Measurements from ENCODE around the gene DNMT1.
"Not testable (repeated sequence)": the region's sequence is repeated elsewhere in the genome, so short reads cannot be mapped to it uniquely, and the experiment has no call there.

Gene DNMT1

DNA sequence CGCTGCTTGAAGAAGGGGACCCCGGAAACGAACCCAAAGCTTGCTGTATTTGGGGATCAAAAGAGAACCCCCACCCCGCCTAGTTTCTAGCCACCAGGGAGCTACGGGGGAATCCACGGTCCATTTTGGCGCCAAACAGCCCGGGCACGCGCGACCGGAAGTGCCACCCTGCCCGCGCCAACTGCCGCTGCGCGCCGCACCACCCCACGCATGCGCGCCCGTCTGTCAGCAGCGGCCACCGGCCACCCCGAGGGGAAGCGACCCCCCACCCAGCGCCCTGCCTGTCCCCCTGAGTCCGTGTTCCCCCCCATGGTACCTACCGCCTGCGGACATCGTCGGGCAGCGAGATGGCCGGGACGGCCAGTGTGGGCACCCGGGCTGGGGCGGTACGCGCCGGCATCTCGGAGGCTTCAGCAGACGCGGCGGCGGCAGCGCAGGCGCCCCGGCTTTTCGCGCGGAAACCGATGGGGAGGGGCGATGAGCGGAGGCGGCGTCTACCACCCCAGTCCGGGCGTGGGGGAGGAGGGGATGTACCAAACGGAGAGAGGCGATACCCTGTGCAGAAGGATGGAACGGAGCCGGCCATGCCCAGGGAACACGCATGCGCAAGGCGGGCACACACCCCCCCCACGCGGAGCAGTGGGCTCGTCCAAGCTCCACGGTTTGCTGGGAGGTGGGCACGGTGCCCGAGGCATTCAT lies at the start of gene DNMT1:
TSS of gene DNMT1 (minus strand) at position 454 of the 699 bp plus-strand sequence. CDS start at position 400, 54 bp downstream.
- DNase-seq (ENCODE audit: low read depth in 2 of 2, low spot score in 1 of 2) = peak; percentile 86 to 93

GRCh38 chr19:10243606-10244005 lies 48.9 kb upstream of the DNMT1 start:
- no peak for DNase-seq (ENCODE audit: low read depth in 2 of 2, low spot score in 1 of 2)

GRCh38 chr19:10241826-10242449 lies 47.2 kb upstream of the DNMT1 start:
- not testable (repeated sequence) for DNase-seq (ENCODE audit: low read depth in 2 of 2, low spot score in 1 of 2)

- no peak for DNase-seq (ENCODE audit: low read depth in 2 of 2, low spot score in 1 of 2)
Observed at GRCh38 chr19:10238172-10238783, 43.5 kb upstream of the DNMT1 start.

DNA sequence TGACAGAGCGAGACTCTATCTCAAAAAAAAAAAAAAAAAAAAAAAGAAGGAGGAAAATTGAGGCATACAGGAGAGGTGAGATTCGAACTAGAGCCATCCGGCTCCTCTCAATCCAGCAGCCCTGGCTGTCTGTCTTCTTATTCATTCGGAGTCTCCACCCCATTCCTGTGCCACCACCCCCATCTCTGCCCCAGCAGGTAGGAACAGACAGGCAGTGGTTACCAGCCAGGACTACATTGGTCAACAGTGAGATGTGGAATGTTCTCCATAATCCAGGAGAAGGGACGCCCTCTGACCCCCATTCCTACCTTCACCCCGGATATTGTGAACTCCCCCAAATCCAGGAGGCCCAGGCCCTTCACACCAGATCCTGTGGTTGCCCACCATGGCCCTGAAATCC lies 42.9 kb upstream of the DNMT1 start:
- DNase-seq (ENCODE audit: low read depth in 2 of 2, low spot score in 1 of 2) = no peak

- DNase-seq (ENCODE audit: low read depth in 2 of 2, low spot score in 1 of 2) = not testable (repeated sequence)
Observed at GRCh38 chr19:10235409-10235808, 40.7 kb upstream of the DNMT1 start.

DNA sequence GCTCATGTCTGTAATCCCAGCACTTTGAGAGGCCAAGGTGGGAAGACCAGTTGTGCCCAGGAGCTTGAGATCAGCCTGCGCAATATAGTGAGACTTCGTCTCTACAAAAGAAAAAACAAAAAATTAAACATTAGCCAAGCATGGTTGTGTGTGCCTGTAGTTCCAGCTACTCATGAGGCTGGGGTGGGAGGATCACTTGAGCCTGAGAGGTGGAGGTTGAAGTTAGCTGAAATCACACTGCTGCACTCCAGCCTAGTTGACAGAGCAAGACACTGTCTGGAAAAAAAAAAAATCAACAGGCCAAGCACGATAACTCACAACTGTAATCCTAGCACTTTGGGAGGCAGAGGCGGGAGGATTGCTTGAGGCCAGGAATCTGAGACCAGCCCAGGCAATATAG lies 40.2 kb upstream of the DNMT1 start:
- DNase-seq (ENCODE audit: low read depth in 2 of 2, low spot score in 1 of 2) = no peak

GRCh38 chr19:10233946-10234345 lies 39.2 kb upstream of the DNMT1 start:
- DNase-seq (ENCODE audit: low read depth in 2 of 2, low spot score in 1 of 2) = no peak

DNA sequence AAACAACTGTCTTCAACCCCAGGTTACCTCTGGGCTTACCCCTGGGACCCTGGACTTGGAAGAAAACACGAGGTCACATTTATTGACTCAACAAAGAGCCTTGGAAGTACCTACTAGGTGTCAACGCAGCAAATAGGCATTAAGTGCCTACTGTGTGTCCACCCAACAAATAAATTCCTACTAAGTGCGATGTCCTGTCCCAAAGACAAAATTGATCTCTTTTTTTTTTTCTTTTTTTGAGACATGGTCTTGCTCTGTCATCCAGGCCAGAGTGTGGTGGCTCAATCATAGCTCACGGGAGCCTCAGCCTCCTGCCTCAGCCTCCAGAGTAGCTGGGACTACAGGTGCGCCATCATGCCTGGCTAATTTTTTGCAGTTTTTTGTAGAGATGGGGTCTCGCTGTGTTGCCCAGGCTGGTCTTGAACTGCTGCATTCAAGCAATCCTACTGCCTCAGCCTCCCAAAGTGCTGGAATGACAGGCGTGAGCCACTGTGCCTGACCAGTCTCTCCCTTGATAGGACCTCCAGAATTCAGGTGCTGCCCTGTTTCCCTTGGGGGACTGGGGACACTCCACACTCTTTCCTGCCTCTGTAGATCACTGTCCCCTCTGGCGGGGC lies 37.0 kb upstream of the DNMT1 start:
- DNase-seq (ENCODE audit: low read depth in 2 of 2, low spot score in 1 of 2) = no peak

DNA sequence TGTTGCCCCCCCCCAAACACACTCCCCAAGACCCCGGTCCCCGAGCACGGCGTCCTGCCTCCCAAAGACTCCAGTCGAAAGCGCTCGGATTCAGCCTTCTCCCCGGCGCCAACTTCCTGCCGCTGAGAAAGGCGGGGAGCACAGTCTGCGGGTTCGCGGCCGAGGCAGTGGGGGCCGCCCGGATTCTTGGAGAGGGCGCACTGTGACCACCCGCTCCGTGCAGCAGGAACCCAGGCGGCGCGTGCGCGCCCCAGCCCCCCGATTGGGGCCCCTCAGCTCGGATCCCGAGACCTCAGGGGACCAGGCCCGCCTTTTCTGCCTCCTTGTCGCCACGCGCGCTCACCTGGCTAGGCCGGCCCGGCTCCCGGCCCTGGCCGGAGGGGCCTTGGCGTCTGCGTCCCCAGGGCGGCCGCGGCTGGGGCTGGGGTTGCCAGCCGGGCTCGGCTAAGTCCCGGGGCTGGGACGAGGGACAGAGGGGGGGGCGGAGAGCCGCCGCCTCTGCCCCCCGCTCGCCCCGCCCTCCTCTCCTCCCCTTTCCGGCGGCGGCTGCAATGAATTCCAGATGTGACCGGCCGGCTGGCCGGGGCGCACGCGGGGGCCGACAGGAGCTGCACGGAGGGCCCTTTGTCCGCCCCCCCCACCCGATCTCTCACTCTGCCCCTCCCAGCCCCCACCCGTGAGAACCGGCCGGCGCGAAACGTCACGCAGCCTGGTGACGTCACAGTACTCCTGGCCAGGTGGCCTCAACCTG lies 36.3 kb upstream of the DNMT1 start, which contains the start of gene S1PR2:
TSS of gene S1PR2 (minus strand) at position 471 of the 751 bp plus-strand sequence. CDS start 6,426 bp downstream, outside the sequence.
- DNase-seq (ENCODE audit: low read depth in 2 of 2, low spot score in 1 of 2) = peak; percentile 25 to 37

DNA sequence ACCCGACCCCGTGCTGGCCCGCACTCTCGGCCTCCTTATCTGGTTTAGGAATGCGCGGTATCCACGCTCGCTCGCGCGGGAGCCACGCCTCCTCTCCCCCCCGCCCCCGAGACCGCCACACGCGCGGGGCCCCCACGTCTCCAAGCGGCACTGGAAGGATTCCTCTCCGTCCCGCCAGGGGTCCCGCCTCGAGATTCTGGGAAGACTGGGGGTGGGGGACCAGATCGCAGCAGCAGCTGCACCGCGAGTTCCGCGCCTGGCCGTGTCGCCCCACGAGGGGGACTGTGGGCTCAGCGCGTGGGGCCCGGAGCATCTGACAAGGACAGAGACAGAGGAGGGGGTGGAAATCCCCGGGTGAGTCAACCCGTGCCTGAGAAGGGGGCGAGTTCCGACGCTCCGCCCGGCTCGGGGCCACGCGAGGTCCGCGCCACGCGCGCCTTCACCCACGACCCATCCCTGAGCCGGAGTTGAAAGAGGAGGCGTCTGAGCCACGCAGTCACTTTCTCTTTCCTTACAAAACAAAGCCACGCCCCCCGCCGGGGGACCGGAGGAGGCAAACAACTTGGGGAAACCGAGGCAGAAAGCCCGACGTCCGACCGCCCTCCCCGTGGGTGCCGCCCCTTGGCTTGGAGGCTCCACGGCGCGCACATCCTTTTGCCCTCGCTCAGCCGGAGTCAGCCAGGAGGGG lies 35.6 kb upstream of the DNMT1 start:
- no peak for DNase-seq (ENCODE audit: low read depth in 2 of 2, low spot score in 1 of 2)

DNA sequence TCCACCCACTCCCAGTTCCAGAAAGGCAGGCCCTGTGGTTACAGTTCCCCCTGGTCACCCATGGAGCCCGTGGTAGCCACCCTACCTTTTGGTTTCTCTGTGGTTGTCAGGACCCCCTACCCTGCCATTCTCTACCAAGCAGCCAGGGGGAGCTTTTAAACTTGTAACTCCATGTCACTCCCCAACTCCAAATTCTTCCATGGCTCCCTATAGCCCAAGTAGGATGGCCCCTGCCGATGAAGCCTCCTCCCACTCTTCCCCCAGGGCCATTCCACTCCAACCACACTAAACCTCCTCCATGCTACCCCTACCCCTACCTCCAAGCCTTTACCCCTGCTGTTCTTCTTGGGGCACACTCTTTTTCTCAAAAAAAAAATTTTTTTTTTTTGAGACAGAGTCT lies 34.2 kb upstream of the DNMT1 start:
- DNase-seq (ENCODE audit: low read depth in 2 of 2, low spot score in 1 of 2) = no peak

DNA sequence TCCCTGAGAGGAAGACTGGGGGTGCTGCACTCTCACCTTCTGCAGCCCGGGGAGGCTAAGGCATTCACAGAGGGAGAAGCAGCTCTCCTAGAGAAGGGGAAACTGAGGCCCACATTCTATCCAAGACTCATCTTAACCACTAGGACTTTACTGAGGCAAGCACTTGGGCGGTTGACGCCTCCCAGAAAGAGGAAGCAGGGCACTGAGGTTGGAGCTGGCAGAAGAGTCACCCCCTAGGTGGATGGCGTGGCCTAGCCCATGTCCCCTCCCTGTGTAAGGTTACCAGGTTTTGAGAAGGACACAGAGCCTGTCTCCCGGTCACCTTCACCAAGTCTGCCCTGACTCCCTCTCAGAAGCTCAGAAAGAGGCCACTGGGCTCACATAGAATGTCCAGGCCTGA lies 33.6 kb upstream of the DNMT1 start:
- no peak for DNase-seq (ENCODE audit: low read depth in 2 of 2, low spot score in 1 of 2)

DNA sequence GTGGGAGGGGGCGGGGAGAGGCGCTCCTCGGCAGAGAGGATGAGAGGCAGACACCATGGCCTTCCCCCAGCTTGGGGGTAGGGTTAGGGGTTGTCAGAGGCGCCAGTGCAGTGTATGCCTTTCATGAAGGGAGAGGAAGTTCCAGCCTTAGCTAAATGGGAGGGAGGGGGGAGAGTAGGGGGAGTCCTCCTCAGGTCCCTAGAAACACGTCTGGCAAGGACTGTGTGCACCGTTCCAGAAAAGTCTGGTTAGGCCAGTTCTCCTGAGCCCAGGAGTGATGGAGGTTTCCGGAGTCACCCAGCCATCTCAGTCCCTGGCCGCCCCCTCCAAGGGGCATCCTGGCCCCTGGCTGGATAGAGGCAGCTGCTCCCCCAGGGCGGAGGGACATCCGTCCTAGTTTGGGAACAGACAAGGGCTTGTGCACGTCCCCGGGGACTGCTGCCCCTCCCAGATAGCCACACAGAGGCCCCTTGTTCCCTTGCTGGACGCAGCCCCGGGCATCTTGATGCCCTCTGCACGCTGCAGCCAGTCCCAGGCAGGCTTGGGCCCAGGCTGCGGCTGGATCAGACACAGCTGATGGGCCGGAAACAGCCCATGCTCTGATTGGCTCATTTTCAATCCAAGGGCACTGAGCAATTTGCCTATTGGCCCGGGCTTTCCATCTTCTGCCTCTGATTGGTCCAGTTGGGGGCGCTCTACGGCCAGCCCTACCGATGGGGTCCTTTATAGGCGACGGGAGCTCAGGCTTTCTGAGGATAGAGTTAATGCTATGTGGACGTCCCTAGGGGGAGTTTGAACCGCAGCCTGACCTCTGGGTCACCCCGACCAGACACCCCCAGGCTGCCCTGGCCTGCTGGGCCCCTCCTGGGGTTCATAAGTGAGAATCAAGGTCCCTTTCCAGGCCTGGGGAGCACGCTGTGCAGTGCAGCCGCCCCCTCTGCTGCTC lies 32.5 kb upstream of the DNMT1 start:
- no peak for DNase-seq (ENCODE audit: low read depth in 2 of 2, low spot score in 1 of 2)

GRCh38 chr19:10226376-10227025 lies 31.7 kb upstream of the DNMT1 start:
- no peak for DNase-seq (ENCODE audit: low read depth in 2 of 2, low spot score in 1 of 2)

GRCh38 chr19:10226021-10226375 lies 31.2 kb upstream of the DNMT1 start:
- DNase-seq (ENCODE audit: low read depth in 2 of 2, low spot score in 1 of 2) = no peak

DNA sequence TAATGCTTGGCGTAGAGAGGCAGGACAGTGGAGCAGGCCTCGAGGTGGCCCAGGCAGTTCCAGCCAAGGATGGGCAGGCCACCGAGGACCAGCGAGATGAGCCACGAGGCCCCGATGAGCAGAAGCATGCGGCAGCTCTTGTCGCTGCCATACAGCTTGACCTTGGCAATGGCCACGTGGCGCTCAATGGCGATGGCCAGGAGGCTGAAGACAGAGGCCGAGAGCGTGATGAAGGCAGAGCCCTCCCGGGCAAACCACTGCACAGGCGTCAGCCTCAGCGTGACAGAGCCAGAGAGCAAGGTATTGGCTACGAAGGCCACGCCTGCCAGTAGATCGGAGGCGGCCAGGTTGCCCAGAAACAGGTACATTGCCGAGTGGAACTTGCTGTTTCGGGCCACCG lies 29.6 kb upstream of the DNMT1 start:
- no peak for DNase-seq (ENCODE audit: low read depth in 2 of 2, low spot score in 1 of 2)

DNA sequence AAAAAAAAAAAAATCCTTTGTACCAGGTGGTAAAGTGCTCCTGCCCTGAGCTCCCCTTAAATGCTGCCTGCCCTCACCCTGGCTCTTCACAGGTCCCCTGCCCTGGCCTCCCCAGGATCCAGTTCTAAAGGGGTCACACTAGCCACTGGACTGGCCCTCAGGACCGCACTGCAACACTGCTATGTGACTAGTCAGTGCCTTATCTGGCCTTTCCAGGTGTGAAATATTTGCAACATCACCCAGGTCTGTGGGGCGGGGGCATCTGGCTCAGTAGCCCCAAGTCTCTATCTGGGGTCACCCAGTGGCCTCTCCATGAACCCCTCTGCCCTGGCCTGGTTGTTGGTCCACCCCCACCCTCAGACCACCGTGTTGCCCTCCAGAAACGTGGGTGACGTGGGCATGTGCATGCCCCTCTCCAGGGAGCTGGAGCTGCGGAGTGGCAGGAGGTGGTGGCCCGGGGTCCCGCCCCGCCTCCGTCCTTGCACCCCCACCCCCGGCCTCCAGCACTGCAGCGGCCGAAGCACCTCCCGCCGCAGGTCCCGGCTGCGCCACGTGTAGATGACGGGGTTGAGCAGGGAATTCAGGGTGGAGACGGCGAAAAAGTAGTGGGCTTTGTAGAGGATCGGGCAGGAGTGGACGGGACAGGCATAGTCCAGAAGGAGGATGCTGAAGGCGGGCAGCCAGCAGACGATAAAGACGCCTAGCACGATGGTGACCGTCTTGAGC lies 28.9 kb upstream of the DNMT1 start:
- DNase-seq (ENCODE audit: low read depth in 2 of 2, low spot score in 1 of 2) = no peak
